C1 segment of cervical spinal cord (tissue), 14 donors: ENCODE measurements around the gene WIPF2.

Experiments used
- DNase-seq, 14 donors: peaks; one replicate each; lab custom pipeline; 2025; lab: John Stamatoyannopoulos, UW

WIPF2 gene

GRCh38 chr17:40313668-40314583 is 94.8 kb downstream of the WIPF2 start:
- no peak for DNase-seq

DNA sequence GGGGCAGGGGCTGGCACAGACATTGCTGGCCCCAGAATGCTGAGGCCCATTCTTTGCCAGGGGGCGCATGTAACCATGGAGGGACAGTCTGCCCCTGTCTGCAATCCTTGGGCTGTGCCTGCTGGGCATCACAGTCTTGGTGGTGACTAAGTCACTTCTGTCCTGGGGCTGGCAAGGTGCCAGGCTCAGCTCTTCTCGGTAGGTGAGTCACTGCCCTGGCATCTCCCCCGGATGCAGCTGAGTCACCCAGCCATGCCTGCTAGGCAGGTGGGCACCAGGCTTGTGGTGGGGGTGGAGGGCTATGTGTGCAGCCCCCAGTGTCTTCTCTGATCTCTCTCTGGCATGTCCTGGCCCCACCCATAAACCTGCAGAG is 95.5 kb downstream of the WIPF2 start:
- DNase-seq: peak in 4 of 14 donors; percentile 23 to 88 (median 33)

- DNase-seq: no peak
Observed at GRCh38 chr17:40315206-40315605, 96.1 kb downstream of the WIPF2 start.

DNA sequence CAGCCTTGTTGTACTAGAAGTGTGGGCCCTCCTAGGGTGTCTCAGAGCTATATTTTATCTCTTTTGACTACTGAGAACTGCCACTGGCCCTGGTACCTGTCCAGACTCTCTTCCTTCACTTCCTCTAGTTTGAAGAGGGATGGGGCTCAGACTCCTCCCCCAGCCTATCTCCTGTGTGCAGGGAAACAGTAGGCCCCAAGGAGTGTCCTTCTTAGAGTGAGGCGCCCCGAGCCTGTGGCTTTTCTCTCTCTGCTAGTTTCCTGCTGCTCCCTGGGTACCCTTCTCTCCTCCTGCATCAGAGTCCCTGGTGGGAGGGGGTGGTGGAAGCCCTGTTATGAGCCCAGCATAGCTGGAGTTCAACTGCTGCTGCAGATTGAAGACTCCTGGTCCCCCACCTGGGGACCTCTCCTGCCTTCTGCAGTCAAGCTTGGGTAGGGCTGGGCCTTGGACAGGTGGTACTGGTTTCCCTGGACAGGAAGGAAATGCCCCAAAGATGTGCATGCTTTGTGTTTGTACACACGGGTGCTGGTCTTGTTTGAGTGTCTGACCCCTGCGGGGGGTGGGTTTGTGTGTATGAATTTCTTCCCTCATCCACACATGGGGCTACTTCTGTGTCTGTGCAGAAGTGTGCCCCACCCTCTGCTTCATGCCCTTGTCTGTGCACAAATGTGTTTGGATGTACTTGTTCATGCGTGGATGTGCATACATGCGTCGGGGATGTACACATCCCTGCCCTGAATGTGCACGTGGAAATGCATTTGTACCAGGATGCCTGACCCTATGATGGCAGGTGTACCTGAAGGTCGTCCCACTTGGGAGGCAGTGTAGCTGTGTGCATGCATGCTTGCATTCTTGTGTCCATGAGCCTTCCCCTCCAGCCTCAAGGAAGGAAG is 96.8 kb downstream of the WIPF2 start:
- DNase-seq: no peak

DNA sequence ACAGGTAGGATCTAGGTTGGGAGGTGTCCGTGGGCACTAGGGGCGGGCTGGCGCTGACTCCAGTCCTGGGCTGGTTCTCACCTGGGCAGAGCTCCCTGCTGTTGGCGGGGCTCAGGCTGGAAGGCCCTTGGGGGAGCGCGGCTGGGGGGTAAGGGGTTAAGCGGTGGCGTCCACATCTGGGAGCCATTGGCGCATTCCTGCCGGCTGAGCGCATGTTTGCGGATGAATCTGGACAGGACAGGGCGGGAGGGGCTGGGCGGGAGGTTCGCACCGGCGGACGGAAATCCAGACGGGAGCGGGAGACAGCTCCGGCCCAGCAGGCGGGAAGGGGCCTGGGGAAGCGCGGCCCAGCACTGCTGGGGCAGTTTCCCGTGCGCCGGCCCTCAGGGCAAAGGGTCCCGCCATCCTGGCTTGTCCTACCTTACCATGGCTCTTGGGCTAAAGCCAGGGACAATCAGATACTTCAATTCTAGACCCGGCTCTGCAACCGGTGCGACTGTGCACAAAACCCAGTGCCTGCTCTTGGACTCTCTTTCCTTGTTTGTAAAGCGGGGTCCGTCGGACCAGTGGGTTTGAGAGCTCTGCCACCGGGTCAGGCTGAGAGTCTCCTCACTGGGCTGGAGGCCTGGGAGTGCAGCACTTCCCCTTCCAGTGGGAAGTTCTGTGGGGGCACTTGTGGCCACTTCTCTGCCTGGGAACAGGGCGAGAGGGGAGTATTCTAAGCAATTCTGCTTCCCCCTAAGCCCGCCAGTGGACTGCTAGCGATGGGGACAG is 97.7 kb downstream of the WIPF2 start:
- DNase-seq: peak in 1 of 14 donors; percentile 33

GRCh38 chr17:40317345-40317873 is 98.3 kb downstream of the WIPF2 start:
- no peak for DNase-seq

- DNase-seq: peak in 13 of 14 donors; percentile 41 to 90 (median 79)
Observed at GRCh38 chr17:40317880-40318829, 99.1 kb downstream of the WIPF2 start.

- no peak for DNase-seq
Observed at GRCh38 chr17:40318830-40319391, 99.8 kb downstream of the WIPF2 start.

GRCh38 chr17:40319651-40320540 is 100.8 kb downstream of the WIPF2 start:
- DNase-seq: no peak

- no peak for DNase-seq
Observed at GRCh38 chr17:40320756-40321523, 101.8 kb downstream of the WIPF2 start.

DNA sequence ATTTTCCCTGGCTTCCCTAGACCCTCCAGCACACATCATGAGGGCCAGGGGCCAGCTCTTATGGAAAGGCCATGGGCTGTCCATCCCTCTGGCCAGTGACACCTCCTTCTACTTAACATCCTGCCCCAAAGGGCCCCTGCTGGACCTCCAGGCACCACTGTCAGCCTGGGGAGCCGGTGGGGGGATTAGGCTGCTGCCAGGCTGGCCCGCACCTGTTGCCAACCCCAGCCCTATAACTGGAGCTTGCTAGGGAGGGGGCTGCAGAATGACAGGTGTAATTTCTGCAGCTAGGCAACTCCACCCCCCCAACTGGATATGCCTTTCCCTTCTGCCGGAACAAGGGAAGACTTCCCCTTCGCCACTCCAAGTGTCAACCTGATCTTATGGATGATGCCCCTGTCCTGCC is 102.4 kb downstream of the WIPF2 start:
- DNase-seq: no peak

DNA sequence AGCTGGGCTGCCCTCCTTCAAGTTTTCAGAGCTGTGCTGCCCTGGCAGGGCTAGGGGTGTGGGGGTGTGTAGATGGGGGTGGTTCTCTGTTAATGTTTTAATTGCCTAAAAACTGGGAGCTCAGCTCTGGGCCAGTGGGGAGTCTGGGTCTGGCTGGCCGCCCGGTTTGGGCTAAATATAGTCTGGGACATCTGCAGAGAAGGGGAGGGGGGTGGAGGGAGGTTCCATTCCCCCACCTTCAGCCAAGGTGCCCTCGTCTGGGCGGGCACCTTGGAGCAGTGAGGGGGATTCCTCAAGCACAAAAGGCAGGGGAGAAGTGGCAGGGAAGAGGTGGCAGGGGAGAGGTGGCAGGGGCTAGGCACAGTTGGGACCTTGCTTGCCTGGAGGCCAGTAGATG is 102.9 kb downstream of the WIPF2 start:
- peak in 1 of 14 donors; percentile 82 for DNase-seq

- DNase-seq: peak in 11 of 14 donors; percentile 26 to 71 (median 56)
Observed at GRCh38 chr17:40322358-40323315, 103.5 kb downstream of the WIPF2 start.

DNA sequence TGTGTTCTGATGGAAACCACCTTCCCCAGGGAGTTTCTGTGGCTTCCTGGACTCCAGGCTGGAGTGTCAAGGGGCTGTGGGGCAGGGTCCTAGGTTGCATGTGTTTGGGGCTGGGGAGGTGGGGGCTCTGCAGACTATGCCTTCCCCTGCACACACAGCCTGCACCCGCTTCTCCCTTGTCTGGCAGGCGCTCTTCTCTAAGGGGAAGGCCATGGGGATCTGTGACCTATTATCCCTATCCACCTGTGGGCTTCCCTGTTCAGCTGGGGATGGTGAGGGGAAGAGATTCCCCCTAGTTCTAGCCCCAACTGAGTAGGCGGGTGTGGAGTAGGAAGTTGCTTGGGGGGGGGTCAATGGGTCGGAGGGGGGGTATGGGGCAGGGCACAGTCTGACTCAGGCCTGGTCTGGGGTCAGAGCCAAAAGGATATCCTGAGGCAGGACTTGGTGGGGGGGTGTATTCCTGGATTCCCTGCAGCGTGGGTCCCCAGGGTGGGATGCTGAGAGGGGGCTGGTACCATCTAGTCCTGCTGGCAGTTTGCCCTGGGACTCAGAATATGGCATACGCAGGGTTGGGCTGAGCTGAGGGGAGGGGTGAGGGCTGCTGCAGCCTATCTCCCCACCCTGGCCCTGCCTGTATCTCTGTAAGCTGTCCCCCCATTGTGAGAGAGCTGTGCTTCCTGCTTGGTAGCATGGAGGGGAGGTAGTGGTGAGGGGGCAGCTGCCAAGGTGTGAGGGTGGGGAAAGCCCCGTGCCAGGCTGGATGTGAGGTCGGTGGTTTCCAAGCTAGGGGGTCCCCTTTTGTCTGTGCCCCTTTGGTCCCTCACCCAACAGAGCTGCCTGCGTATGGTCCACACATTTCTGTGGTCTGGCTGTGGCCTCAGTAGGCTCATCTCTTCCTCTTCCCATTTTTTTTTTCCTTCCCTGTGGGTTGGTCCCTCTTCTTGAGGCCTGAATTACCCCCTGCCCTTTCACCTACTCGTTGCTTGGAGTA is 104.6 kb downstream of the WIPF2 start:
- peak in 1 of 14 donors; percentile 34 for DNase-seq

- DNase-seq: no peak
Observed at GRCh38 chr17:40325156-40326013, 106.3 kb downstream of the WIPF2 start.
